Inferior parietal cortex (tissue), 1 donor: ENCODE results near the gene RPL39.
"Not testable (repeated sequence)": the region's sequence is repeated elsewhere in the genome, so short reads cannot be mapped to it uniquely, and the experiment has no call there.

Experiments used
- DNase-seq: peaks from one replicate; pipeline ENCODE4 v3.0.0-alpha.2; 2016; ENCODE audit errors: extremely low spot score

RPL39 gene

GRCh38 chrX:119763181-119763580 is 28.2 kb downstream of the RPL39 start:
- DNase-seq = no peak

GRCh38 chrX:119762718-119763117 is 28.7 kb downstream of the RPL39 start:
- no peak for DNase-seq

- DNase-seq = no peak
Measured at GRCh38 chrX:119760026-119760877, 31.2 kb downstream of the RPL39 start.

- no peak for DNase-seq
Measured at GRCh38 chrX:119759248-119759766, 32.1 kb downstream of the RPL39 start.

- DNase-seq = no peak
Measured at GRCh38 chrX:119758731-119759247, 32.6 kb downstream of the RPL39 start.

DNA sequence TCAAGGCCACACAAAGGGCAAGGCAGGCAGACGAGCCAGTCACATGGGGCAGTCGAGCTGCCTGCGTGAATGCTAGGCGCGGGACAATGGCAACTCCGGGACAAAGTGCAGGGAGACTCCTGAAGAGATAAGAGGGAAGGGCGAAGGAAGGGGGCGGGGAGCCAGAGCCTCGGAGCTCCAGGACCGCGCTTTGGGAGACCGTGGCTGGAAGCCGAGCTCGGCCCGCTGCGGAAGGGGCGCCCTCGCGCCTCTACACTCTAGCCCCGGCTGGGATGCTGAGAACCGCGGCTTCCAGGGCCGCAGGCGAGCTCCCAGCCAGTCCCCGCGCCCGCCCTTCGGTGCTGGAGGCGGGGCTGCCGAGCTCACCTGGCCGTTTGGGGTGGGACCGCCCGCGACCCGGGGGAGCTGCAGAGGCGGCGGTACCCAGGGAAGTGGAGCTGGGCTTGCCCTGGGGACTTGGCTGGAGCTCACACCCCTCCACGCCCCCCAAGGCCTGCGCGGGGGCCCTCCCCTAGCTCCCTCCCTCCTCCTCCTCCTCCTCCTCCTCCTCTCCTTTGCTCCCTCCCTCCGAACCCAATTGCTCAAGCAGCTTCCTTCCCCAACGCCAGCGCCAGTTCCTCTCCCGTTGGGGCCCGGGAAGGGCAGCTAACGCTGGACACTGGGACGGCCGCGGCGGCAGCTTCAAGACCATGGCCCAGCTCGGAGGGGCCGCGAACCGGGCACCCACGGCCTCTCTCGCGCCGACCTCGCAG is 33.3 kb downstream of the RPL39 start, which contains the start of gene SOWAHD:
TSS of gene SOWAHD (plus strand) at position 610 of the 752 bp plus-strand sequence. CDS start at position 690, 80 bp downstream.
- DNase-seq = no peak

- no peak for DNase-seq
Measured at GRCh38 chrX:119757646-119757978, 33.8 kb downstream of the RPL39 start.

DNA sequence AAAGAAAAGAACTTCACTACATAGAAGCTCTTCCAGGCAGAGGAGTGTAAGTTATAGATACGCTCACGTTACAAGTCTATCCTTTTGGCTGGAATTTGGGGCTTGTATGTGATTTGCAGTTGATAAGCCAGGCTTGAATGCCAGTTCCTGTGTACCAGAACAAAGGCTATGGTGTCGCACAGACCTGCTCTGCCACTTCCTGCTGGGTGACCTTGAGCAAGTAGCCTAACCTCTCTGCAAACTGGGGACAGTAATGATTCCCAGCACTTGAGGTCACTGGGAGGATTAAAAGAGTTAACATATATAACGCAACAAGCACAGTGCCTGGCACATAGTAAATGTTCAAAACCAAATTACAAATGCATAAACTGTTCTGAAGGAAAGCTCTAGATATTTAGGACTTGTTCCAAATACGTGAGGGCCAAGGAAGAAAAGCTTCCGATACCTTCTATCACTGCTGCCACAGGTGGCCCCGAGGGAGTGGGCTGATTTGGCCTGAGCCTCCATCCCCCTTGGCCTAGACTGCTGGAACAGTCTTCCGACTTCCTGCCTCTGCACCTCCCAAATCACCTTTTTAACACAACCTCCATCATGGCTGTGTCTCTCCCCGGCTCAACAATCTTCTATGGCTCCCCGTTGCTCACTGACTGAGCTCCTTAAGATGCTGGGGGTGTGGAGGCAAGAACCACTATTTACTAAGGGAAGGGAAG is 34.3 kb downstream of the RPL39 start:
- no peak for DNase-seq

- no peak for DNase-seq
Measured at GRCh38 chrX:119755981-119756533, 35.4 kb downstream of the RPL39 start.

DNA sequence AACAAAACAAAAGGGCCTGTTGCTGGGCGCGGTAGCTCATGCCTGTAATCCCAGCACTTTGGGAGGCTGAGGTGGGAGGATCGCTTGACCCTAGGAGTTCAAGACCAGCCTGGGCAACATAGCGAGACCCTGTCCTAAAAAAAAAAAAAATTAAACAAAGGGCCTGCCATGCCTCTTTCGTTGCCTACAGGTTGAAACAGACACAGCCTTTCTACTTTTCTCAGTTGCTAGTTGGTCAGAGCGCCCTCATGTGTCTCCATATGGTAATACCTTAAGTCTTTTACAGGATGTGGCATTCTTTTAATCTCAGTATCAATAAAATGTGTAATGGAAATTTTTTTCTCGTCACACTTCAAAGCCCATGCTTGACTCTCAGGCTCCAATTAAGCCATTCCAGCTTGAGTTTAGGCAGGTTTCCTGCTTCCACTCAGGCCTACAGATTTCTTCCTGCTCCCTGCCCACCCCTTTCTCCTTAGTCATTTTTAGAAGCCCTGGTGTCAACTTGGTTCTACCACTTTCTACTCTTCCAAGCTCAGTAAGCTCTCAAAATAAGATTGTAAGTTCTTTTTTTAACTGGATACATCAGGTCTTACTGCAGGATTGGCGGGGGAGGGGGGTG is 37.7 kb downstream of the RPL39 start:
- peak; percentile 31 for DNase-seq

DNA sequence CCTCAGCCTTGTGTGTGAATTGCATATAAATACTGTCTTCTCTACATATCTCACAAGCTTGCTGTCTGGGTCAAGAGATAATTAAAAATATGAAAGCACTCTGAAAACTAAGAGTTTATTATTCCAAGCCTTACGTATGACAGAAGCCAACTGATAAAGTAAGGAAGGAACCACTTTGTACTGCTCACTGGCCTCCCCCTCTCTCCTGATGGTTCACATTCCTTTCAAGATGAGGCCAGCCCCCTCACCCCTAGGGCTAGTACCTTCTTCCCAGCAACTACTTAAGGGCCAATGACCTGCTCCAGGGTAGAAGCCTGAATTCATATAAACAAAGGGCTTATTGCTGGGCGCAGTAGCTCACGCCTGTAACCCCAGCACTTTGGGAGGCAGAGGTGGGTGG is 38.4 kb downstream of the RPL39 start:
- DNase-seq = no peak

- not testable (repeated sequence) for DNase-seq
Measured at GRCh38 chrX:119750751-119751150, 40.7 kb downstream of the RPL39 start.

DNA sequence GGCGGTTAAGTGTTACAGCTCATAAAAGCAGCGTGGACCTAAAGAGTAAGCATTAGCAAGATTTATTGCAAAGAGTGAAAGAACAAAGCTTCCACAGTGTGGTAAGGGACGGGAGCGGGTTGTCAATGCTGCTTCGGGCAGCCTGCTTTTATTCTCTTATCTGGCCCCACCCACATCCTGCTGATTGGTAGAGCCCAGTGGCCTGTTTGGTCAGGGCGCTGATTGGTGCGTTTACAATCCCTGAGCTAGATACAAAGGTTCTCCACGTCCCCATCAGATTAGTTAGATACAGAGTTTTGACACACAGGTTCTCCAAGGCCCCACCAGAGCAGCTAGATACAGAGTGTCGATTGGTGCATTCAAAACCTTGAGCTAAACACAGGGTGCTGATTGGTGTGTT is 41.3 kb downstream of the RPL39 start:
- DNase-seq = not testable (repeated sequence)

GRCh38 chrX:119745283-119745848 is 46.1 kb downstream of the RPL39 start:
- DNase-seq = no peak

- DNase-seq = no peak
Measured at GRCh38 chrX:119738742-119739141, 52.7 kb downstream of the RPL39 start.
